SK-N-SH treated with all-trans-retinoic acid at 6 μM for 48 hours (cell line): Measurements from ENCODE around the gene C1QTNF5.

ENCODE experiments used
- ATAC-seq: fragments of 200-7000 bp; cut with Tn5 transposase; 3 replicates; pipeline ENCODE4 v1.9.1; 2020; ENCODE audit warnings: mild to moderate bottlenecking, moderate library complexity
- ZC3H10 ChIP-seq: fragments of 250-450 bp; sonication (Bioruptor Pico); IDR thresholded peaks from 2 replicates; pipeline ENCODE4 v1.5.1; 2021; ENCODE audit warnings: mild to moderate bottlenecking, moderate library complexity
- ZNF565 ChIP-seq: fragments of 450-650 bp; formaldehyde crosslinking; conservative IDR thresholded peaks from 2 replicates; pipeline ENCODE4 v1.5.0; 2020; ENCODE audit warnings: low read depth, mild to moderate bottlenecking, moderate library complexity
- TF ChIP-seq, protein P1 (sequence below): fragments of 250-450 bp; sonication (Bioruptor Pico); IDR thresholded peaks from 2 replicates; pipeline ENCODE4 v1.5.1; 2020; ENCODE audit warnings: low read depth, mild to moderate bottlenecking, moderate library complexity
- TF ChIP-seq, protein P2 (sequence below): fragments of 250-450 bp; sonication (Bioruptor Pico); IDR thresholded peaks from 2 replicates; pipeline ENCODE4 v1.8.0; 2020; ENCODE audit warnings: mild to moderate bottlenecking, moderate library complexity, borderline replicate concordance

The C1QTNF5 gene

DNA sequence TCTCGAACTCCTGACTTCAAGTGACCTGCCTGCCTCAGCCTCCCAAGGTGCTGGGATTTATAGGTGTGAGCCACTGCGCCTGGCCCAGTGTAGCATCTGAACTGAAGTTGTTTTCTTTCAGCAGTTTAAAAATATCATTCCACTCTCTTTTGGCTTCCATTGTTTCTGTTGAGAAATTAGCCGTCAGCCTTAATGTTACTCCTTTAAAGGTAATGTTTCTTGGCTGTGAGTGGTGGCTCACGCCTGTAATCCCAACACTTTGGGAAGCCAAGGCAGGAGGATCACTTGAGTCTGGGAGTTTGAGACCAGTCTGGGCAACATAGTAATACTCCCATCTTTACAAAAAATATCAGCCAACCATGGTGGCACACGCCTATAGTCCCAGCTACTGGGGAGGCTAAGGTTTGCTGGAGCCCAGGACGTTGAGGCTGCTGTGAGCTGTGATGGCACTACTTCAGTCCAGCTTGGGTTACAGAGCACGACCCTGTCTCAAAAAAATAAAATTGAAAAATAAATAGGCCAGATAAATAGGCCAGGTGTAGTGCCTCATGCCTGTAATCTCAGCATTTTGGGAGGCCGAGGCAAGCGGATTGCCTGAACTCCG, 49.7 kb downstream of the C1QTNF5 start:
- no peak for ATAC-seq

More for the DNA sequence above, 49.7 kb downstream of the C1QTNF5 start:
- no peak for TF ChIP-seq ZC3H10 (CRISPR knock-in tag)
- TF ChIP-seq ZNF565 (CRISPR knock-in tag) = no peak
- TF ChIP-seq, protein P1, sequence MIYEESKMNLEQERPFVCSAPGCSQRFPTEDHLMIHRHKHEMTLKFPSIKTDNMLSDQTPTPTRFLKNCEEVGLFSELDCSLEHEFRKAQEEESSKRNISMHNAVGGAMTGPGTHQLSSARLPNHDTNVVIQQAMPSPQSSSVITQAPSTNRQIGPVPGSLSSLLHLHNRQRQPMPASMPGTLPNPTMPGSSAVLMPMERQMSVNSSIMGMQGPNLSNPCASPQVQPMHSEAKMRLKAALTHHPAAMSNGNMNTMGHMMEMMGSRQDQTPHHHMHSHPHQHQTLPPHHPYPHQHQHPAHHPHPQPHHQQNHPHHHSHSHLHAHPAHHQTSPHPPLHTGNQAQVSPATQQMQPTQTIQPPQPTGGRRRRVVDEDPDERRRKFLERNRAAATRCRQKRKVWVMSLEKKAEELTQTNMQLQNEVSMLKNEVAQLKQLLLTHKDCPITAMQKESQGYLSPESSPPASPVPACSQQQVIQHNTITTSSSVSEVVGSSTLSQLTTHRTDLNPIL (CRISPR knock-in tag) = no peak
- TF ChIP-seq, protein P2, sequence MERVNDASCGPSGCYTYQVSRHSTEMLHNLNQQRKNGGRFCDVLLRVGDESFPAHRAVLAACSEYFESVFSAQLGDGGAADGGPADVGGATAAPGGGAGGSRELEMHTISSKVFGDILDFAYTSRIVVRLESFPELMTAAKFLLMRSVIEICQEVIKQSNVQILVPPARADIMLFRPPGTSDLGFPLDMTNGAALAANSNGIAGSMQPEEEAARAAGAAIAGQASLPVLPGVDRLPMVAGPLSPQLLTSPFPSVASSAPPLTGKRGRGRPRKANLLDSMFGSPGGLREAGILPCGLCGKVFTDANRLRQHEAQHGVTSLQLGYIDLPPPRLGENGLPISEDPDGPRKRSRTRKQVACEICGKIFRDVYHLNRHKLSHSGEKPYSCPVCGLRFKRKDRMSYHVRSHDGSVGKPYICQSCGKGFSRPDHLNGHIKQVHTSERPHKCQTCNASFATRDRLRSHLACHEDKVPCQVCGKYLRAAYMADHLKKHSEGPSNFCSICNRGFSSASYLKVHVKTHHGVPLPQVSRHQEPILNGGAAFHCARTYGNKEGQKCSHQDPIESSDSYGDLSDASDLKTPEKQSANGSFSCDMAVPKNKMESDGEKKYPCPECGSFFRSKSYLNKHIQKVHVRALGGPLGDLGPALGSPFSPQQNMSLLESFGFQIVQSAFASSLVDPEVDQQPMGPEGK (CRISPR knock-in tag) = no peak
